ENCODE results near the gene LYPD3.

GRCh38 chr19:43439032-43439708, 26.2 kb downstream of the LYPD3 start:
- TF ChIP-seq, protein P1, sequence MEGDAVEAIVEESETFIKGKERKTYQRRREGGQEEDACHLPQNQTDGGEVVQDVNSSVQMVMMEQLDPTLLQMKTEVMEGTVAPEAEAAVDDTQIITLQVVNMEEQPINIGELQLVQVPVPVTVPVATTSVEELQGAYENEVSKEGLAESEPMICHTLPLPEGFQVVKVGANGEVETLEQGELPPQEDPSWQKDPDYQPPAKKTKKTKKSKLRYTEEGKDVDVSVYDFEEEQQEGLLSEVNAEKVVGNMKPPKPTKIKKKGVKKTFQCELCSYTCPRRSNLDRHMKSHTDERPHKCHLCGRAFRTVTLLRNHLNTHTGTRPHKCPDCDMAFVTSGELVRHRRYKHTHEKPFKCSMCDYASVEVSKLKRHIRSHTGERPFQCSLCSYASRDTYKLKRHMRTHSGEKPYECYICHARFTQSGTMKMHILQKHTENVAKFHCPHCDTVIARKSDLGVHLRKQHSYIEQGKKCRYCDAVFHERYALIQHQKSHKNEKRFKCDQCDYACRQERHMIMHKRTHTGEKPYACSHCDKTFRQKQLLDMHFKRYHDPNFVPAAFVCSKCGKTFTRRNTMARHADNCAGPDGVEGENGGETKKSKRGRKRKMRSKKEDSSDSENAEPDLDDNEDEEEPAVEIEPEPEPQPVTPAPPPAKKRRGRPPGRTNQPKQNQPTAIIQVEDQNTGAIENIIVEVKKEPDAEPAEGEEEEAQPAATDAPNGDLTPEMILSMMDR (IDR thresholded peaks at IDR 0.05), result no peak
- TF ChIP-seq POLR2A (IDR thresholded peaks at IDR 0.05), result no peak

Measured in esophagus squamous epithelium (tissue), 4 donors.